ENCODE results near the gene MT1M.

DNA sequence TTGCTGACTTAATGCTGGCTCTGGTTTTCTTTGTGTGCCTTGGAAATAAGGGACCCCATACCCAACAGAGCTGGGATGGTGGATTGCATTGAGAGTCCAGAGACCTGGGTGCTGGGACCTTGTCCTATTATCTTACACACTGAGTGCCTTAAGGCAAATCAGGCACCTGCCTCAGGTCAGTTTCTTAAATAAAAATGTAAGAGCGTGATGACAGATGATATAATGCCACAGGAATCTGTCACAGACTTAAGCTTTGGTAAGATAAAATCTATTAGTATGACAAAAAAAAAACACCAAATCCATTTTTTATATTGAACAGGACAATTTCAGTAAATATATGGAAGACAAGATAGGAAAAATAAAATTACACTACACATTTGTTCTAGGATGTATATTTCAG, 7.6 kb downstream of the MT1M start:
- TF ChIP-seq, protein P1, sequence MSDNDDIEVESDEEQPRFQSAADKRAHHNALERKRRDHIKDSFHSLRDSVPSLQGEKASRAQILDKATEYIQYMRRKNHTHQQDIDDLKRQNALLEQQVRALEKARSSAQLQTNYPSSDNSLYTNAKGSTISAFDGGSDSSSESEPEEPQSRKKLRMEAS (IDR thresholded peaks at IDR 0.05), result no peak
- TF ChIP-seq, protein P2, sequence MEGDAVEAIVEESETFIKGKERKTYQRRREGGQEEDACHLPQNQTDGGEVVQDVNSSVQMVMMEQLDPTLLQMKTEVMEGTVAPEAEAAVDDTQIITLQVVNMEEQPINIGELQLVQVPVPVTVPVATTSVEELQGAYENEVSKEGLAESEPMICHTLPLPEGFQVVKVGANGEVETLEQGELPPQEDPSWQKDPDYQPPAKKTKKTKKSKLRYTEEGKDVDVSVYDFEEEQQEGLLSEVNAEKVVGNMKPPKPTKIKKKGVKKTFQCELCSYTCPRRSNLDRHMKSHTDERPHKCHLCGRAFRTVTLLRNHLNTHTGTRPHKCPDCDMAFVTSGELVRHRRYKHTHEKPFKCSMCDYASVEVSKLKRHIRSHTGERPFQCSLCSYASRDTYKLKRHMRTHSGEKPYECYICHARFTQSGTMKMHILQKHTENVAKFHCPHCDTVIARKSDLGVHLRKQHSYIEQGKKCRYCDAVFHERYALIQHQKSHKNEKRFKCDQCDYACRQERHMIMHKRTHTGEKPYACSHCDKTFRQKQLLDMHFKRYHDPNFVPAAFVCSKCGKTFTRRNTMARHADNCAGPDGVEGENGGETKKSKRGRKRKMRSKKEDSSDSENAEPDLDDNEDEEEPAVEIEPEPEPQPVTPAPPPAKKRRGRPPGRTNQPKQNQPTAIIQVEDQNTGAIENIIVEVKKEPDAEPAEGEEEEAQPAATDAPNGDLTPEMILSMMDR (IDR thresholded peaks at IDR 0.05 in 2 of 3, conservative IDR thresholded peaks at IDR 0.05 in 1 of 3; ENCODE audit: borderline replicate concordance in 1 of 3, insufficient read depth in 1 of 3, low read depth in 2 of 3, low read length in 2 of 3), result no peak
- TF ChIP-seq EGR1 (IDR thresholded peaks at IDR 0.05; ENCODE audit: low read depth) (no peak), CBX3 (IDR thresholded peaks at IDR 0.05; ENCODE audit: low read depth) (no peak)
- TF ChIP-seq, protein P3, sequence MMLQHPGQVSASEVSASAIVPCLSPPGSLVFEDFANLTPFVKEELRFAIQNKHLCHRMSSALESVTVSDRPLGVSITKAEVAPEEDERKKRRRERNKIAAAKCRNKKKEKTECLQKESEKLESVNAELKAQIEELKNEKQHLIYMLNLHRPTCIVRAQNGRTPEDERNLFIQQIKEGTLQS (IDR thresholded peaks at IDR 0.05), result no peak
- TF ChIP-seq, protein P4, sequence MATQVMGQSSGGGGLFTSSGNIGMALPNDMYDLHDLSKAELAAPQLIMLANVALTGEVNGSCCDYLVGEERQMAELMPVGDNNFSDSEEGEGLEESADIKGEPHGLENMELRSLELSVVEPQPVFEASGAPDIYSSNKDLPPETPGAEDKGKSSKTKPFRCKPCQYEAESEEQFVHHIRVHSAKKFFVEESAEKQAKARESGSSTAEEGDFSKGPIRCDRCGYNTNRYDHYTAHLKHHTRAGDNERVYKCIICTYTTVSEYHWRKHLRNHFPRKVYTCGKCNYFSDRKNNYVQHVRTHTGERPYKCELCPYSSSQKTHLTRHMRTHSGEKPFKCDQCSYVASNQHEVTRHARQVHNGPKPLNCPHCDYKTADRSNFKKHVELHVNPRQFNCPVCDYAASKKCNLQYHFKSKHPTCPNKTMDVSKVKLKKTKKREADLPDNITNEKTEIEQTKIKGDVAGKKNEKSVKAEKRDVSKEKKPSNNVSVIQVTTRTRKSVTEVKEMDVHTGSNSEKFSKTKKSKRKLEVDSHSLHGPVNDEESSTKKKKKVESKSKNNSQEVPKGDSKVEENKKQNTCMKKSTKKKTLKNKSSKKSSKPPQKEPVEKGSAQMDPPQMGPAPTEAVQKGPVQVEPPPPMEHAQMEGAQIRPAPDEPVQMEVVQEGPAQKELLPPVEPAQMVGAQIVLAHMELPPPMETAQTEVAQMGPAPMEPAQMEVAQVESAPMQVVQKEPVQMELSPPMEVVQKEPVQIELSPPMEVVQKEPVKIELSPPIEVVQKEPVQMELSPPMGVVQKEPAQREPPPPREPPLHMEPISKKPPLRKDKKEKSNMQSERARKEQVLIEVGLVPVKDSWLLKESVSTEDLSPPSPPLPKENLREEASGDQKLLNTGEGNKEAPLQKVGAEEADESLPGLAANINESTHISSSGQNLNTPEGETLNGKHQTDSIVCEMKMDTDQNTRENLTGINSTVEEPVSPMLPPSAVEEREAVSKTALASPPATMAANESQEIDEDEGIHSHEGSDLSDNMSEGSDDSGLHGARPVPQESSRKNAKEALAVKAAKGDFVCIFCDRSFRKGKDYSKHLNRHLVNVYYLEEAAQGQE (IDR thresholded peaks at IDR 0.05; ENCODE audit: low read depth), result no peak
